ENCODE results near the gene CD300LB. TPM values are rescaled to one million over a fixed set of nuclear protein-coding genes. Genes with fewer than 3 reads are reported as not detected.

CD300LB gene
- polyA plus RNA-seq, 1 donor (not counting 4 experiments of a cell fraction or from before 2014, with no cell fraction given): not detected

GRCh38 chr17:74565126-74565525, 33.9 kb upstream of the CD300LB start:
- Histone ChIP-seq H3K9me3 (ENCODE audit: control insufficient read depth, low read depth, low read length) (no peaks in the 10 kb centered on the region), H3K36me3 (ENCODE audit: control insufficient read depth in 2 of 2, extremely low read depth in 1 of 2, insufficient read depth in 2 of 2, low read length in 2 of 2) (no peaks in the 10 kb centered on the region), H3K4me2 (ENCODE audit: control insufficient read depth, extremely low read depth, insufficient read depth, low read depth, low read length) (no peak overlapping the region), H3K9ac (ENCODE audit: control insufficient read depth, extremely low read depth, insufficient read depth, low read length) (no peak overlapping the region), H3K79me2 (ENCODE audit: control insufficient read depth, insufficient read depth, low read length) (no peaks in the 10 kb centered on the region), H2AFZ (ENCODE audit: control insufficient read depth, low read length) (no peak overlapping the region), H4K20me1 (ENCODE audit: control insufficient read depth, extremely low read depth, insufficient read depth, low read length) (no peaks in the 10 kb centered on the region), H3K9me1 (ENCODE audit: control insufficient read depth, extremely low read depth, insufficient read depth, low read length) (no peaks in the 10 kb centered on the region), H3K4me1 (ENCODE audit: control insufficient read depth, extremely low read depth, insufficient read depth, low read length) (peaks cover 20% of the 10 kb centered on the region), H3K27me3 (ENCODE audit: control insufficient read depth, extremely low read depth, insufficient read depth, low read length) (peaks cover 3% of the 10 kb centered on the region), H3K4me3 (ENCODE audit: control insufficient read depth in 2 of 3, extremely low read depth in 1 of 3, insufficient read depth in 2 of 3, low read depth in 1 of 3, low read length in 3 of 3) (no peak overlapping the region), H3K27ac (ENCODE audit: control insufficient read depth, insufficient read depth, low read length) (no peak overlapping the region)
- TF ChIP-seq EZH2 (IDR thresholded peaks at IDR 0.05; ENCODE audit: low read length): no peak
- TF ChIP-seq CTCF (optimal IDR thresholded peaks at IDR 0.05 in 1 of 3, IDR thresholded peaks at IDR 0.05 in 1 of 3, conservative IDR thresholded peaks at IDR 0.05 in 1 of 3; ENCODE audit: extremely low read depth in 1 of 3, insufficient read depth in 2 of 3, low read length in 3 of 3): no peak
- no peak for FAIRE-seq
- dilution Hi-C loops (cut with MboI; ENCODE audit: extremely low pct_ligation_motif_present, low sequenced_read_pairs): no loop called here
- no peak for DNase-seq (ENCODE audit: low read depth, low spot score)

- H2AFZ ChIP-seq (ENCODE audit: control insufficient read depth, low read length): no peak overlapping the region
- no peaks in the 10 kb centered on the region for H3K36me3 ChIP-seq (ENCODE audit: control insufficient read depth in 2 of 2, extremely low read depth in 1 of 2, insufficient read depth in 2 of 2, low read length in 2 of 2)
- H3K9ac ChIP-seq (ENCODE audit: control insufficient read depth, extremely low read depth, insufficient read depth, low read length): no peak overlapping the region
- H3K27ac ChIP-seq (ENCODE audit: control insufficient read depth, insufficient read depth, low read length): no peak overlapping the region
- no peaks in the 10 kb centered on the region for H3K9me1 ChIP-seq (ENCODE audit: control insufficient read depth, extremely low read depth, insufficient read depth, low read length)
- dilution Hi-C loops (cut with MboI; ENCODE audit: extremely low pct_ligation_motif_present, low sequenced_read_pairs): no loop called here
- FAIRE-seq (no peak), DNase-seq (ENCODE audit: low read depth, low spot score) (no peak)
- H3K4me1 ChIP-seq (ENCODE audit: control insufficient read depth, extremely low read depth, insufficient read depth, low read length): peaks cover 5% of the 10 kb centered on the region
- no peak overlapping the region for H3K4me3 ChIP-seq (ENCODE audit: control insufficient read depth in 2 of 3, extremely low read depth in 1 of 3, insufficient read depth in 2 of 3, low read depth in 1 of 3, low read length in 3 of 3)
- TF ChIP-seq EZH2 (IDR thresholded peaks at IDR 0.05; ENCODE audit: low read length): no peak
- no peak for TF ChIP-seq CTCF (optimal IDR thresholded peaks at IDR 0.05 in 1 of 3, IDR thresholded peaks at IDR 0.05 in 1 of 3, conservative IDR thresholded peaks at IDR 0.05 in 1 of 3; ENCODE audit: extremely low read depth in 1 of 3, insufficient read depth in 2 of 3, low read length in 3 of 3)
- H3K79me2 ChIP-seq (ENCODE audit: control insufficient read depth, insufficient read depth, low read length): no peaks in the 10 kb centered on the region
- H3K9me3 ChIP-seq (ENCODE audit: control insufficient read depth, low read depth, low read length): no peaks in the 10 kb centered on the region
- H4K20me1 ChIP-seq (ENCODE audit: control insufficient read depth, extremely low read depth, insufficient read depth, low read length): no peaks in the 10 kb centered on the region
- no peak overlapping the region for H3K4me2 ChIP-seq (ENCODE audit: control insufficient read depth, extremely low read depth, insufficient read depth, low read depth, low read length)
- peaks cover 8% of the 10 kb centered on the region for H3K27me3 ChIP-seq (ENCODE audit: control insufficient read depth, extremely low read depth, insufficient read depth, low read length)
These were observed 32.1 kb upstream of the CD300LB start for GRCh38 chr17:74563358-74563757.

Data from keratinocyte (primary cell).